Measurements from ENCODE around the gene ACAA1.

- TF ChIP-seq CTCF (IDR thresholded peaks at IDR 0.05; ENCODE audit: low read depth, low read length) (no peak), POLR2A (IDR thresholded peaks at IDR 0.05; ENCODE audit: extremely low read depth, insufficient read length) (no peak), MAX (IDR thresholded peaks at IDR 0.05; ENCODE audit: low read depth, low read length) (no peak), MYC (IDR thresholded peaks at IDR 0.05; ENCODE audit: low read depth, low read length) (no peak)
Measured at GRCh38 chr3:38097446-38098375, 39.2 kb downstream of the ACAA1 start.
